Lung (tissue), 12 donors: Measurements from ENCODE around the gene PARVG. TPM values are rescaled to one million over a fixed set of nuclear protein-coding genes. Genes with fewer than 3 reads are reported as not detected.

Source experiments
- ATAC-seq: fragments of 200-7000 bp; cut with Tn5 transposase; one replicate; pipeline ENCODE4 v1.9.1; 2020; ENCODE audit warnings: moderate number of reproducible peaks; ENCODE audit not compliant: insufficient read depth, low FRiP score
- DNase-seq, 3 donors: peaks; one replicate each; pipeline ENCODE4 v3.0.0-alpha.2; 2013 to 2017
- H3K27ac ChIP-seq, 2 donors: one replicate each; pipeline ENCODE4 v1.5.1; 2013; ENCODE audit warnings: mild to moderate bottlenecking in 2 of 2, moderate library complexity in 2 of 2, control low read depth in 1 of 2, inconsistent platforms in 1 of 2, low read depth in 1 of 2, low read length in 1 of 2
- H3K27me3 ChIP-seq, 3 donors: one replicate each; pipeline ENCODE4 v1.5.1; 2013; ENCODE audit warnings: low read length in 2 of 3; ENCODE audit not compliant: control insufficient read depth in 3 of 3, insufficient read depth in 3 of 3
- H3K36me3 ChIP-seq, 4 donors: one replicate each; pipeline ENCODE4 v1.5.1; 2013; ENCODE audit warnings: low read length in 4 of 4, mild to moderate bottlenecking in 1 of 4, moderate library complexity in 1 of 4; ENCODE audit not compliant: control insufficient read depth in 4 of 4, insufficient read depth in 4 of 4
- H3K4me1 ChIP-seq, 5 donors: one replicate each; pipeline ENCODE4 v1.5.1; 2013; ENCODE audit warnings: low read length in 5 of 5, mild to moderate bottlenecking in 2 of 5, moderate library complexity in 1 of 5; ENCODE audit not compliant: control insufficient read depth in 5 of 5, insufficient read depth in 5 of 5
- H3K4me3 ChIP-seq: one replicate; pipeline ENCODE4 v1.5.1; 2013; ENCODE audit warnings: mild to moderate bottlenecking, control low read depth, moderate library complexity
- H3K9ac ChIP-seq, 2 donors: one replicate each; pipeline ENCODE4 v1.5.1; 2013; ENCODE audit warnings: low read length in 2 of 2, control low read depth in 1 of 2; ENCODE audit not compliant: insufficient read depth in 1 of 2
- H3K9me3 ChIP-seq, 4 donors: one replicate each; pipeline ENCODE4 v1.5.1; 2013; ENCODE audit warnings: low read length in 3 of 4, mild to moderate bottlenecking in 1 of 4, moderate library complexity in 1 of 4; ENCODE audit not compliant: control insufficient read depth in 4 of 4, insufficient read depth in 3 of 4
- CTCF ChIP-seq: IDR thresholded peaks from 2 replicates; pipeline ENCODE4 v1.5.1; 2012; ENCODE audit warnings: mild to moderate bottlenecking; ENCODE audit errors: control extremely low read depth, extremely low read depth
- WGBS, 2 donors: extraction: QIAGEN DNeasy Blood & Tissue Kit; methylation state at CpG; one replicate each; pipeline ENCODE4 v1.1.7; 2013; 5-methylcytosine and 5-hydroxymethylcytosine counted together
- polyA plus RNA-seq, 2 donors: library from polyadenylated mRNA; stranded (reverse); fragments of 200-250 nt; gene quantifications; one replicate each; pipeline ENCODE4 v1.2.1, GENCODE V29; 2013
- total RNA-seq, 2 donors: library from RNA; depleted of rRNA in 1 of 2; stranded (reverse); fragments of >200 nt in 1 of 2; gene quantifications; one replicate each; pipeline ENCODE4 v1.2.1, GENCODE V29; 2014 to 2021
- donor health status: control.
- donor health status: control.
- donor health status: Bipolar disorder and iron deficiency.
- donor health status: healthy.
- donor health status: DM: yes; HTN: yes; CAD: no.

The PARVG gene
- total and polyA plus RNA-seq, 4 donors: 20.4 to 67.4 (median 48.7) TPM

GRCh38 chr22:44186121-44186510 is 5.4 kb downstream of the PARVG start:
- no peak overlapping the region for H3K27ac ChIP-seq
- H3K4me3 ChIP-seq: no peak overlapping the region
- peaks cover 0 to 4% (median 0%) of the 10 kb centered on the region in 5 donors for H3K4me1 ChIP-seq
- peaks cover 0 to 2% (median 0%) of the 10 kb centered on the region in 4 donors for H3K9me3 ChIP-seq
- H3K9ac ChIP-seq: no peak overlapping the region
- 84 to 91% methylated on average over 8 of the region's 8 CpGs for WGBS, 2 donors
- no peak for ATAC-seq
- no peak for TF ChIP-seq CTCF
- H3K36me3 ChIP-seq: no peaks in the 10 kb centered on the region
- DNase-seq: no peak
- peaks cover 0 to 6% (median 0%) of the 10 kb centered on the region in 3 donors for H3K27me3 ChIP-seq

GRCh38 chr22:44186737-44187136 is 6.0 kb downstream of the PARVG start:
- H3K9ac ChIP-seq: no peak overlapping the region
- no peak for DNase-seq
- no peak for TF ChIP-seq CTCF
- H3K4me1 ChIP-seq: peaks cover 0 to 4% (median 0%) of the 10 kb centered on the region in 5 donors
- H3K9me3 ChIP-seq: peaks cover 0 to 2% (median 0%) of the 10 kb centered on the region in 4 donors
- H3K27me3 ChIP-seq: peaks cover 0 to 6% (median 0%) of the 10 kb centered on the region in 3 donors
- 93 to 96% methylated on average over 4 of the region's 4 CpGs for WGBS, 2 donors
- ATAC-seq: no peak
- H3K27ac ChIP-seq: no peak overlapping the region
- no peaks in the 10 kb centered on the region for H3K36me3 ChIP-seq
- no peak overlapping the region for H3K4me3 ChIP-seq

DNA sequence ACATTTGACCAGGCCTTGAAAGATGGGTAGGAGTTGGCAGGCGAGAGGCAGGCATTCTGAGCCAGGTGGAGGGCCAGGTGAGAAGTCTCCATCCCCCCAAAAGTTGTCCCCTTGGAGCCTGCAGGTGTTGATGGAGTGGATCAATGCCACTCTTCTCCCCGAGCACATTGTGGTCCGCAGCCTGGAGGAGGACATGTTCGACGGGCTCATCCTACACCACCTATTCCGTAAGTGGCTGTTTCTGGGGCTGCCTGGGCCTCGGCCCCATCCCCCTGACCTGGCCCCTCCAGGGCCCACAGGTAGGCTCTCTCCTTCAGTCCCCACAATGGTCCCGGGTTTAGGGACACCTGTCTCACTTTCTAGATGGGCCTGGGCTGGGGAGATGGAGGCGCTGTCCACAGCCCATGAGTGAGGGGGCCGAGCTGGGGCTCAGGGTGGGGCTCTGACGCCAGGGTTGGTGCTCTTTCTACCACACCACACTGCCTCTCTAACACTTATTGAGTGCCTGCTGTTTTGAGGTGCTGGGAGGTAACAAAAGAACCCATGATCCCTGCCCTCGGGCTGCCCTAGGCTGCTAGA is 7.0 kb downstream of the PARVG start:
- no peak for TF ChIP-seq CTCF
- H3K27me3 ChIP-seq: peaks cover 0 to 6% (median 0%) of the 10 kb centered on the region in 3 donors
- H3K36me3 ChIP-seq: no peaks in the 10 kb centered on the region
- H3K4me3 ChIP-seq: no peak overlapping the region
- 92 to 97% methylated on average over 12 of the region's 12 CpGs for WGBS, 2 donors
- no peak overlapping the region for H3K27ac ChIP-seq
- peaks cover 0 to 4% (median 0%) of the 10 kb centered on the region in 5 donors for H3K4me1 ChIP-seq
- no peak for ATAC-seq
- no peak overlapping the region for H3K9ac ChIP-seq
- peaks cover 0 to 2% (median 0%) of the 10 kb centered on the region in 4 donors for H3K9me3 ChIP-seq
- DNase-seq: no peak

GRCh38 chr22:44188316-44188715 is 7.6 kb downstream of the PARVG start:
- WGBS, 2 donors: 93 to 99% methylated on average over 8 of the region's 8 CpGs
- TF ChIP-seq CTCF: no peak
- H3K27me3 ChIP-seq: peaks cover 0 to 6% (median 0%) of the 10 kb centered on the region in 3 donors

More at GRCh38 chr22:44188316-44188715, 7.6 kb downstream of the PARVG start:
- Histone ChIP-seq H3K36me3 (no peaks in the 10 kb centered on the region), H3K4me1 (peaks cover 0 to under 1% (median 0%) of the 10 kb centered on the region in 5 donors), H3K27ac (no peak overlapping the region), H3K9me3 (peaks cover 0 to 2% (median 0%) of the 10 kb centered on the region in 4 donors), H3K9ac (no peak overlapping the region), H3K4me3 (no peak overlapping the region)
- no peak for ATAC-seq
- DNase-seq: no peak
